ENCODE results near the gene ABLIM2.

The ABLIM2 gene

DNA sequence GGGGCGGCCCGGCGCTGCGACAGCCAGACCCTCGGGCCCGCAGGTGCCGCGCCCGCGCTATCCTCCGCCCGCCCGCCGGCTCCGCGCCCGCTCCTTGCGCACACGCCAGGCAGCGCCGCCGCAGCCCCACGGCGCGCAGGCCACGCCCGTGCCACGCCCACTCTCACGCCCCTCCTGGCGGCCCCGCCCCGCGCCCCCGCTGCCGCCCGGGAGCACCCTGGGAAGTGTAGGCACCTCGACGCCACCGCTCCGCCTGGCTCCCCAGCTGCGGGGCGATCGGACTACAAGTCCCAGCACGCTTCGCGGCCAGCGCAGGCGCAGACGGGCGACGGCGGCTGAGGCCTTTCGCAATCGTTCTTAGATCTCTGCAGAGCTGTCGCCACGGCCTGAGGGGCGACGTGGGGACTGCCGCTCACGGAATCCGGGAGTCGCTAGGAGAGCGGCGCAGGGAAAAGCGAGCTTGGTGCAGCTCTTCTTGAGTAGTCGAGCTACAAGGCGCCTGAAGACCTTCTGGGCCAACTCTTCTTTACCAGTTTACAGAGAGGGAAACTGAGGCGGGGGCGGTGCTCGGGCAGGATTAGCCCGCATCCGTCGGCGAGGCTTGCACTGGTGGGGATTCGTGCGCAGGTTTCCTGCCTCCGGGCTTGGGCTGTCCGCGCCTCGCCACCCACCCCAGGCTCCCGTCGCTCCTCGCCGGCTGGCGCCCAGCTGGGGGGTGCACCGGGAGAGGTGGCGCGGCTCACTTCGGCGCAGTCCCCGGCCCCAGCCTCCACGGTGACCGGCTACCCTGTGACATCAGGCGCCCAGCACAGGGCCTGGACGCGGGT, at the start of gene ABLIM2:
Gene ABLIM2 (minus strand): TSS at position 104 of the 827 bp plus-strand sequence. CDS start 124 bp downstream, outside the sequence.
- peak; percentile 46 for DNase-seq

DNA sequence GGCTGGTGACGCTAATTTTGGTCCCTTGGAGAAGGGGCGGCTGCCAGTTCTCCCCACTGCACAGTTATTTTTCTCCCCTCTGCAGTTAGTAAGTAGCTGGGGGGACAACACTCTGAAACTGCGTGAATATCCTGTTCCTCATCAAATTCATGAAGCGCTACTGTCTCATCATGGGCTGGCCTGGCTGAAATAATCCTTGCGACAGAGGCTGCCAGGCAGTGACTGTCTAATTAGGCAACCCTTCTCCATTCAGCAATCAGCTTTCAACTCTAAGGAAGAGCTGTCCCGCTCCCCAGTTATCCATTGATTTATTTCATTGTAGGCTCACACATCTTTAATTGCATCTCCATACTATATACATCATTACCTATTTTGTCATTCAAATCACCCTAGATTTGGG, 48.7 kb upstream of the ABLIM2 start:
- DNase-seq, result no peak

DNA sequence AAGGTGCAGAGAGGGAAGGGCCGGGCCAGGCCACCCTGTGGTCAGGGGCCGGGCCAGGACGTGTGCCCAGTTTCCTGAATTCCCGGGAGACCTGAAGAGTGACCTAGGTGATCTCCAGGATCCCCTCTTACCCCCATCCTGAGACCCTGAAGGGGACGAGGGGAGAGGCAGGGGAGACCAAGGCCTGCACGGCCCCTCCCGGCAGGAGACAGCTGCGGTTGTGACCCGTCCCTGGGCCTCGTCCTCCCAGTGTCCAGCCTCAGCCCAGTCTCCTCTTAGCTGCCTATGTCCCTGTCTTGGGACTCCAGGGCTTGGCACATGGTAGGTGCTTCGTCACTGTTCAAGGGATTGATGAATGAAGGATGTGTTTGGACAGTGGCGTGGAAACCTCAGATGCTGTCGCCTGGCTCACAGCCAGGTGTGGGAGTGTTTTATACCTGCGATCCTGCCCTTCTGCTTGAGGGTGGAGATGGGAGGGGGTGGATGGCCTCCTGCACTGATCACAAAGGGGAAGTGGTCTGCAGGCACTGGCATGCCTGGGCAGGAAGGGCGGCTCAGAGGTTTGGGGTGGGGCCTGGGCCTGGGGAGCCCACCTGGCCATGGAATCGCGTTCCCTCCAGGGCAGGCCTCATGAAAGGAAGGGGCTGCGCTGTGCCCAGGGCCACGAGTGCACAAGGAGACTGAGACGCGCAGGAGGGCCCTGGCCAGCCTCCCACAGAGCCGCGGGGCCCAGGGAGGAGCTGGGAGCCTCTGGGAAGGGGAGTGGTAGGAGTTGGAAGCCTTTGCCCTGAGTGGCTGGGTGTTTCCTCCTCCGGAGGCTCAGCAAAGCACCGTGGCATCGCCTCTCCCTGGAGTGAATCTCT, 47.4 kb upstream of the ABLIM2 start:
- no peak for DNase-seq

DNA sequence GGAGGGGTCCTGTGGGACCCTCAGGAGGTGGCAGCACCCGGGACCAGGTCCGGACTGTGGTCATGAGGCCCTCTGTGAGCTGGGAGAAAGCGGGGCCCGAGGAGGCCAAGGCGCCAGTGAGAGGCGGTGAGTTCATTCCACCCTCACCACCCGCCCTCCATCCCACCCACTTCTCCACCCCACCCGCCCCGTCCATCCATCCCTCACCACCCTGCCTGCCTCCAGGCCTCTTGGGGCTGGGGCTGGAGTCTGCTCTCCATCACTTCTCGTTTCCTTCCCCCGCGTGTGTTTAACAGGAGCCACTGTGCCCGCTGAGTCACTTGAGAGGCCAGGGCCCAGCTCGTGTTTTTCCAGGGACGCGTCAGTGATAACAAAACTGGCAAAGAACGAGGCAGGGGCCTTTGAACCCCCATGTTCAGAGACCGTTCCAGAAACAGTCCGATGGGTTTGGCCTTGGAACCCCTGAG, 46.7 kb upstream of the ABLIM2 start:
- no peak for DNase-seq

DNA sequence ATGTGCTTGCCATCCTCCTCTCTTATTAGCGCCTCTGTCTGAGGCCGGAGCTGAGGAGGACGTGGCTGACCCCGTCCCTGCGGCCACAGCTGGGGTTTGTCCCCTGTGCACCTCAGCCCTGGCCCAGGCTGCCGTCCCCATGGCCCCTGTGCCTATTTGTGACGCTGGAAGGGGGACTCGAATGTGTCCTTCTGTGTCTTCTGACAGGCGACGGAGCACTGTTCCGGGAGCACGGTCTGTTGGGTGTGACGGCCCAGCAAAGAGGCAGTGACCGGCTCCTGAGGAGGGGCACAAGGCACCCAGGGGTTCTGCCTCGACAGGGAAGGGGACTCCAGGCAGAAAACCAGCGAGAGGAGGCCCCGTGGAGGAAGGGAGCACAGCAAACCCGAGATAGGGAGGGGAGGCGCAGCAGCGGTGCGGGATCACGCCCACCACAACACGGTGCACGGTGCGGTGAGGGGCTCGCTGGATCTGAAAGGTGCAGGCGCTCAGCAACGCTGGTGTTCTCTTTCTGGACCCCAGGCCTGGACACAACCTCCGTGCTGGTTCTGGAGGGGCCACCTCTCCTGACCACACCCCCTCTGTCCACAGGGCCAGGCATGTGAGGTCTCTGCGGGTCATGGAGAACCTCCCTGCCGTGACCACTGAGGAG, 46.1 kb upstream of the ABLIM2 start:
- no peak for DNase-seq

DNA sequence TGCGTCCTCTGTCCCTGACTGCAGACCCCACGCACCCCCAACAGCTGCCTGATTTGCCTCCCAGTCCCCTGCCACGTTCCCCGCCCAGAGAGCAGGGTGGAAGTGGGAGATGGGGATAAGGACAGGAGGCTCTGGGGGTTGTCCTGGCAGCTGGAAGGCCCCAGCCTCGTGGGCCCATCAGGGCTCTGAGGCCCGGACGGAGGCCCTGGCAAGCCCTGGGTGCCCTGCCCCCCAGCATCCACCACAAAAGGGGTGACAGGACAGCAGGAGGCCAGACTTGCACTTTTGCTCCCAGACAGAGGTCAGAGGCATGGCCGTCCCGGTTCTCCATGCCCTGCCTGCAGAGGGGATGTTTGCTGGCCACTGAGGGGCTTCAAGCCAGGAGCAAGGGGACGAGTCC, 45.2 kb upstream of the ABLIM2 start:
- DNase-seq, result no peak

DNA sequence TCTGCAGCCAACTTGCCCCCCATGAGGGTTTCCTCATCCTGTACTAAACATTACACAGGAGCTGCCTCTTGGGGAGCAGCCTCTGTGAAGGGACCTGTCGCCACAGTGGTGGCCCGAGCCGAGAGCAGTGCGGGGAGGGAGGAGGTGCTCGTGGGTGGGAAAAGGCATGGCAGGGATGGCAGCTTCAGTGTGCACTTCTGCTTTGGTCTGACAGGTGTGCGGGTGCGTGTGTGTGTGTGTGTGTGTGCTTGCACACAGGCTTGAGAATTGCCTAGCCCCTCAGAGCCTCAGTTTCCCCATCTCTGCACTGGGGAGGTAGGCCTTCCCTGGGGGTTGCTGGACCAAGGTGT, 44.4 kb upstream of the ABLIM2 start:
- no peak for DNase-seq

DNA sequence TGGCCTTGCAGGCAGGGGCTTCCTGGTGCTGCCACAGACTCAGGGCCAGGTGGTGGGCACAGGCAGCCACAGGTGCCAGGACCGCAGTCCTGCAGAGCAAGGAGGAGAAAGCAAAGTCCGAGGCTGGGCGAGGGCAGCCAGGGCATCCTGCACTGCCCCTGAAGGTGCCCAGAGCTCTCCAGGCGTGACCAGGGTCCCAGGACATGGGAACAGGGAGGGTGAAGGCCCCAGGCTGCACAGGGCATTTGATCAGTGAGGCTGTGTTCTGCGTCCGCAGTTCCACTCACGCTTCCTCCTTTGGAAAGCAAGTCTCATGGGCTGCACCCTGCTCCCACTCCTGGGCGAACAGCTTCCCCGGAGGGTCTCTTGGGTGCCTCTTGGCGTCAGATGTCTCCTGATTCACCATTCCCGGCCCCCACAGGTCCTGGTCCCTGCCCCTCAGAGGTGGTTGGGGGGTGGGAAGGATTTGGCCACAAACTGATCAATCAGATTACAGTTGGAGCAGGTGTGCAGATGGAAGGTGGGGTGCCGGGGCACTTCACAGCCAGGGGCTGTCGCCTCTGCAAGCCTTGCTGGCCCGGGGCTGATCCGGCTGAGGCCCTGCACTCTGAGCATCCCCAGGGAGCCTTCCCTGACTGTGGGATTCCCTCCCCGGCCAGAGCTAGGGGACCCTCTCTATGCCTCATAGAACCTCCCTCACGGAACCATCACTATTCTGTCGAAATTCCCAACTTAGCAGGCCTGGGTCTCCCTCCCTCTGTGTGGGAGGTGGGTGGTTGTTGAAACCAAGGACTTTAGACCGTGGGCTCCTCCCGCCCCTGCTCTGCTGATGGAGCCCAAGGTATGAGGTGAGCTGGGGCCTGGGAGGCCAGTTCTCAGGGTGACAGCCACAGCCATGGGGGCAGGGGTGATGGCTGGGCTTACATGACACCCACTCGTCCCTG, 43.8 kb upstream of the ABLIM2 start:
- DNase-seq, result no peak

DNA sequence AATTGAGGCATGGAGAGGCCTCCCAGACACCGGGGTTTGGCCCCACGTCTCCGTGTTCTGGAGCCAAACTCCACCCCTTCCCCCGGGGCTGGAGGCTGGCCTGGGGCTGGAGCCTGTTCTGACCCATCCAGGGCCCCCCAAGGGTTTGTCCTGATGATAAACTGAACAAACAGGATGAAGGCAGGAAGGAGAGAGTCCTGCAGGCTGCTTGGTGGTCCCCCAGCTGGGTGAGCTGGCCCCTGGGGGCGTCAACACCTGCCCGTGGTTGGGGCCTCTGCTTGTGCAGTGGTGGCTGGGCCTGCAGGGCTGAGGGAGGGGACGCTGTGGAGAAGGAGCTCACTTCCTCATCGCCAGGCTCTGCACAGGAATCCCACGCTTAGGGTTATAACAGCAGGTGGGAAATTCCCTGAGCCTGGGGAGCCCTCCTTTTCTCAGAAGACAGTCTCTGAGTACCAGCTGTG, 42.7 kb upstream of the ABLIM2 start:
- DNase-seq, result no peak

DNA sequence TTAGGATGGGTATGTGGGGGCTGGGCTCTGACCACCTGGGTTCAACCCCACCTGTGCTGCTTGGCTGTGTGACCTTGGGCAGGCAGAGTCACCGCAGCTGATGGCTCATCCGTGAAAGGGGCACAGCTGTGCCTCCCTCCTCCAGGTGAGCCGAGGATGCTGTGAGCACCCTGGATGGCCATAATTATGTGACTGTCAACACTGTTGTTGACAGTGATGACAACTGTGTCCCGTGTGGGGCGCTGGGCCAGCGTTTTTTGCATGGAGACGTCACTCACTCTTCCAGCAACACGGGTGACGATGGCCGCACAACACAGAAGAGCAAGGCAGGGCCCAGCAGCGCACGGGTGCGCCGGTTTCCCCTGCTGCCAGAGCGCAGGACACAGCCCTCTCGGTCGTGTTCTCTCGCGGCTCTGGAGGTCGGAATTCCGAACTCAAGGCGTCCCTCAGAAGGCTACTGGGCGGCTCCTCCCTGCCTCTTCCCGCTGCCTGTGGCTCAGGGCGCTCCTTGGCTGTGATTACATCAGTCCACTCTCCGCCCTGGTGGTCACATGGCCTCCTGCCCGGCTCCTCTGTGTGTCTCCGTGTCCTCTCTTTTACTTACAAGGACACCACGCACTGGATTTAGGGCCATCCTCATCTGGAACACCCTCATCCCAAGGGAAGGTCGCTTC, 41.8 kb upstream of the ABLIM2 start:
- no peak for DNase-seq

DNA sequence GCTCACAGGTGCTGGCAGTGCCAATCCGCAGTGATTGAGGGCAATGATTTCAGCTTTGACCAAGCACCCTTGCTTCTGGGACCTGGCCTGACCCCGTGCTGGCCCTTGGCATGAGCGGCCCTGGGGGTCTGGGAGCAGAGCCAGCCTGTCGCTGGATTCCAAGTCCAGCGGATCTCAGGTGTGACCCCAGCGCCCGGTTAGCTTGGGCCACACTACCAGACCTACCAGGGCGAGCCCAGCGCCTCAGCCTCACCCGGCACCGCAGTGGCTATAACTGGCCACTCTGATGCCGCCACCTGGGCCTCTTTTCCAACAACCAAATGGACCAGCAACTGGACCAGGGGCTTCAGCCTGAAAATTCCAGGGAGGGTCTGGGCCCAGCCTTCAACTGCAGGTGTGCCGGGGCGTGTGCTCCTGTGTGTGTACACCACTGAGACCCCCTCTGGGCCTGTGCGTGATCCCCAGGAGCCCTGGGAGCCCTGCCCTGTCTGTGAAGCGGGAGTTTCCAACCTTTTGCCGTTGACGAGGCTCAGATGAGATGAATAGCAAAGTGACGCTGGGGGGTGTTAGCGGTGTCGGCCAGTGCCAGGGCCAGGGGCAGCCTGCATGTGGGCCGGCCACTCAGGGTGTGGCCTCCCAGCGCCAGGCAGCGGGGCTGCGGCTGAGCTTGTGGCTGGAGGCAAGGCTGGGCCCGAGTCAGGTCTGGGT, 41.1 kb upstream of the ABLIM2 start:
- no peak for DNase-seq

DNA sequence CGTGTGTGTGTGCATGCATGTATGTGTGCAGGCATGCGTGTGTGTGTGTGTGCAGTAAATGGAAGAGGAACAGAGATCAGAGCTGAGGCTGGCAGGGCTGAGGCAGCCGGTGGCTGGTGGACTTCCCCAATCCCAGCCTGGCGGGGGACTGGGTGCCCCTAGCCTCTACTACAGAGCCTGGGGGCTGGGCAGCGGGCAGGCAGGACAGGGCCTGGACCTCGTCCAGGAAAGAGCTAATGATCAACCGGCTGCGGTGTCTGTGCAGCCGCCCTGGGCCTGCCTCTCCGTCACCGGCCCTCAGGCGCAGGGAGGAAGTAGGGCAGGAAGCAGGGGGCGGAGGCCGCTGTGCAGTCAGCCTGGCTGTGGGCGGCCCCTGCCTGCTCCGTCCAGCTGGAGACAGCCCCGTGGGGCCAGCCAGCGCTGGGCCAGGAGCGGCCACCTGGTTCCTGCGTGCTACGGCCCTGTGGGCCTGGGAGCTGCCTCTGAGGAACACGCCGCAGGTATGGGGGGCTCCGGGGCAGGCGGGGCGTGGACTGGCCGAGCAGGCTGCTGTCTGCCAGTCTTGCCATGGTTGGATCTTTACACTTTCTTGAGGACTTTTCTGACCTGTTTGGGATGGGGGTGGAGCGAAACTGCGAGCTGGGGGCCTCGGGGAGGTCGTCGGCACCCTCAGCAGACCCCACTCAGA, 40.4 kb upstream of the ABLIM2 start, which contains the start of gene SH3TC1:
Gene SH3TC1 (plus strand): TSS at position 385 of the 688 bp plus-strand sequence. CDS start 5,905 bp downstream, outside the sequence.
- DNase-seq, result no peak

DNA sequence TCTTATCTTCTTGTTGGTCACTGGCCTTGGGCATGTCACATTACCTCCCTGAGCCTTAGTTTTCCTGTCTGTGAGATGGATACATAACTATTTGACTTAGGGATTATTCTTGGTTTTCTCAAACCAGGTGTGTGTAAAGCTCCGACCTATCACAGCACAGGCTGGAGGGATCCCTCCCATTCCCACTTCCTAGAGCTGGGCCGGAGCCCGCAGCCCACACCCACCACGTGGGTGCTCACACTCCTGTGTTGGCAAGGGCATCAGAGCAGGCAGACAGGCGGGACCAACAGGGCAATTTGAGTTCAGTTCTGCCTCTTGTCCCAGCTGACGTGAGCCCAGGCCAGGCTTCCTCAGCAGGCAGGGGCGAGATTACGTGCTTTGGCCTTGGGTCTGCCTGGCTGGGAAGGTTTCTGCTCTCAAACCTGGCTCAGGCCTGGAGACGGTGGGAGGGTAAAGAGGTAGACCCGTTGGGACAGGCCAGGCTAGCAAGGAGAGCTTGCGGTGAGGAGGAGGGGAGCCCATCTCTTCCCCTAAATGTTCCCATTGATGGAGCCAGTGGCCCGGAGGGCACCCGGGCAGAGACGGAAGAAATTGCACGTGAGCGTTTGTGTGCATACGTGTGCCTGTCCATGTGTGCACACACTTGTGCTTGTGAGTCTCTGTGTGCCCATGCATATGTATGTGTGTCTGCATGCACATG, 39.7 kb upstream of the ABLIM2 start:
- DNase-seq, result no peak

DNA sequence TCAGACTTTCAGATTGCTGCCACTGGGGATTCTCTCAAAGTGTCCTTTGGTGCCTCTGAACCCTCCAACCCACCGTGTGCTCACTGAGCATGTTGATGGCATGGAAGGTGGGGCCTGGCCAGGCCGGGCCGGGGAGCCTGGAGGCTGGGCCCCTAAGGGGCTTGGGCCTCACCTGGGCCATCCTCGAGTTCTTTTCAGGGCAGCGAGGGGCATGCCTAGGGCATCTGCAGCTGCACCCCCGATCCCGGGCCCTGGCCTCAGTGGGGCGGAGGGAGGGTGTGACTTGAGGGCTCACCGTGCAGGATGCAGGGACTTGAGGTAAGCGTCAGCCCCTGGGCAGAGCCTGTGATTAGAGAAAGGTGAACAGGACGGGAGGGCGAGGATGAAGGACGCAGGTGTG, 38.9 kb upstream of the ABLIM2 start:
- no peak for DNase-seq

DNA sequence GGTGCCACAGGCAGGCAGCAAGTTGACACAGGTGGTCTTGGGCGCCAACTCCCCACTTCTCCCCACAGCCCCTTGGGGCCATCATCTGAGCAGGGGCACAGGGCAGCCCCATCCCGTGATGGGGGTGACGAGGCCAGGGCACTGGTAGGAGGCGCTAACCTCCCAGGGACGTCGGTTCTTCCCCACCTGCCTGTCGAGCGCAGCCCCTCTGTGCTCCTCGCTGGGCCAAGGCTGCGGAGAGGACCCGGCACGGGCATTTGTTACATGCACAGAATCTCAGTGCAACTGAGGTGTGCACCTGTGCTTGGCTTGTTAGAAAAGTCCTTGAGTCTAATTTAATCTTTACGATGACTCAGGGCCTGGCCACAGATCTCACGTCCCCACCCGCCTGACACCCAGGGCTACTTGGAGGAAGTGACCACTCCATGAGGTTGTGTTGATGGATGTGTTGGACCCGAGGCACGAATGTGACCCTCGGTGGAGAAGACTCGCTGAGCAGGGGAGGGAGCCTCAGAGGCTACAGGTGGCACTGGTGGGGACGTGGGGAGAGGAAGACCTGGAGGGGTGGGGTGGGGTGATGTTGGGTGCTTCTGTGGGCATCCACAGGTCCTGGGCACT, 37.3 kb upstream of the ABLIM2 start:
- DNase-seq, result no peak

DNA sequence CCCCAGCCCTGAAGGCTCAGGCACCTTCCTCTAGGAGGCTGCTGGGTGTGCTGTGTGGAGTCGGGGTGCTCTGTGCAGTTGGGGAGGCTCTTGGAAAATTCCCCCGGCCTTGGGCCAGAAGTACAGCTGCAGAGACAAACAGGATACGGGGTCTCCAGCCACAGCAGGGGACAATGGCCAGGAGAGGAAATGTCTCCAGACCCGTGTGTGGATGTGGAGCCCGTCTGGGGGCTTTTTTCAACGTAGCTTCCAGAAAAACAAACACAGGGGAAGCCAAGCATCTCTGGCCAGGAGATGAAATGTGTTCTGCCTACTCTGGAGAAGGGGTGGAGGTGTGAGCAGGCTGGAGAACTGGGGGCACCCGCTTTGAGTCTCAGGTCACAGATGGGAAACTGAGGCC, 36.8 kb upstream of the ABLIM2 start:
- DNase-seq, result no peak

DNA sequence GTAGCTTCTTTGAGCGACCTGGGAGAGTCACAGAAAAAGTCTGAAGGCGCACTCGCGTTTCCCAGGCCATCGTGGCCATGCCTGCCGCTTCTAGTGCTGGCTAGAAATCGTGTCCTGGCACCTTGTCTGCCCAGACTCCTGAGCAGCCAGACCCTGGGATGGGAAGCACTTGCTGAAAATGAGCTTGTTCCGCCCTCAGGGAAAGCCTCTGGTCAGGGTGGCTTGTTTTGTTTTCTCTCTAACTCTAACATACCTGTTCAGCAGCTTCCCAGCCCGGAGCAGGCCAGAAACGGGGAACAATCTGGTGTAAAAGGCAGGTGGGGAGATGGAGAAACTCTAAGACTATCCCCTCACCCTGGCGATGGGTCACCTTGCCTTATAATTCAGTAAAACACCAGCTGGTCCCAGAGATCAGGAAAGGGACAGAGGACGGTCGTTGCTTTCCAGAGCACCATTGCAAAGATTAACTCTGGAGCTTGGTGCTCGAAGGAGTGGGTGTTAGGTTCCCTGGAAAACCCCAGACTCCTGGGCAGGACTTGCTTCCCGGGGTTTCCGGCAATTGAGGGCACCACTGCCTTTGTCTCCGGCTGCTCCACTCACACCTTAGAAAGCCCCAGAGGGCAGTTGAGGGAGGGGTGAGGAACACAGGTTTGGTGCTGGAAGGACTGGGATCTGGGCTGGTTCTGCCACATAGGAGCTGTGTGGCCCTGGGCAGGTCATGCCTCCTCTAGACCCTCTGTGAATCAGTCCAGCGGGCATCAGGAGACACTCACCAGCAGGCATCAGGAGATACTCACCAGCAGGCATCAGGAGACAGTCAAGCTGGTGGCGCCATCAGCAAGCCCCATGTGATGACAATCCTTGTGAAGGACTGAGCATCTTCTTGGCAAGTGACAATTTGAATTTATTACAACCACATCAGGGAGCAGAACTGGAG, 36.0 kb upstream of the ABLIM2 start:
- no peak for DNase-seq

Measured in NCI-H1436 treated with DMSO at 0.1 percent for 48 hours (cell line).